Stomach (tissue), 9 donors: ENCODE measurements around the gene ATP5F1A. TPM values are rescaled to one million over a fixed set of nuclear protein-coding genes. Genes with fewer than 3 reads are reported as not detected.

ENCODE experiments used
- DNase-seq, 2 donors: peaks; one replicate each; pipeline versions ENCODE4 v3.0.0 to v3.0.0-alpha.2; 2013 to 2019
- H3K27ac ChIP-seq, 5 donors: fragments of 200-600 bp in 4 of 5; sonication (generic) in 4 of 5; one replicate each; pipeline ENCODE4 v1.5.1; 2013 to 2019; ENCODE audit warnings: mild to moderate bottlenecking in 1 of 5, moderate library complexity in 1 of 5
- H3K27me3 ChIP-seq, 3 donors: fragments of 200-600 bp; sonication (generic); one replicate each; pipeline ENCODE4 v1.5.1; 2017 to 2019; ENCODE audit warnings: mixed run types in 1 of 3
- H3K36me3 ChIP-seq, 4 donors: fragments of 200-600 bp; sonication (generic); 1 replicate in 3 of 4; 2 replicates in 1 of 4; pipeline ENCODE4 v1.5.1; 2016 to 2019
- H3K4me1 ChIP-seq, 4 donors: fragments of 200-600 bp; sonication (generic); one replicate each; pipeline ENCODE4 v1.5.1; 2016 to 2019
- H3K4me3 ChIP-seq, 4 donors: fragments of 200-600 bp; sonication (generic) in 3 of 4; one replicate each; pipeline ENCODE4 v1.5.1; 2016 to 2019; ENCODE audit warnings: mild to moderate bottlenecking in 1 of 4
- H3K9me3 ChIP-seq, 4 donors: fragments of 200-600 bp; sonication (generic); one replicate each; pipeline ENCODE4 v1.5.1; 2016 to 2019
- EP300 ChIP-seq: sonication (generic); formaldehyde crosslinking; IDR thresholded peaks from one replicate; pipeline ENCODE4 v1.6.1; 2017; ENCODE audit warnings: antibody characterized with exemption
- POLR2A ChIP-seq, 4 donors: fragments of 450-650 bp; IDR thresholded peaks; one replicate each; pipeline ENCODE4 v1.6.1; 2016; ENCODE audit warnings: antibody characterized with exemption in 4 of 4, control low read depth in 2 of 4, mild to moderate bottlenecking in 1 of 4, moderate library complexity in 1 of 4
- POLR2AphosphoS5 ChIP-seq, 3 donors: sonication (generic); formaldehyde crosslinking; IDR thresholded peaks; one replicate each; pipeline ENCODE4 v1.6.1; 2016; ENCODE audit warnings: antibody characterized with exemption in 3 of 3
- WGBS, 5 donors: extraction: QIAGEN DNeasy Blood & Tissue Kit in 3 of 5; methylation state at CpG; one replicate each; pipeline versions ENCODE4 v1.1.5 to v1.1.7; 2013 to 2018; 5-methylcytosine and 5-hydroxymethylcytosine counted together
- intact Hi-C: fragments of 100-400 bp; cut with DNase I; formaldehyde crosslinking; loops from one replicate; pipeline ENCODE4 v1.15.1; 2023; ENCODE audit warnings: low total_unique reads
- polyA plus RNA-seq, 3 donors: library from polyadenylated mRNA; stranded (reverse); fragments of 200-250 nt; gene quantifications; one replicate each; pipeline ENCODE4 v1.2.3, GENCODE V29; 2013
- small RNA-seq, 4 donors: library from RNA; depleted of rRNA; stranded (forward); fragments of <200 nt; gene quantifications; one replicate each; pipeline ENCODE3, GENCODE V24; 2016
- total RNA-seq, 5 donors: library from RNA; depleted of rRNA; stranded (reverse); fragments of >200 nt; gene quantifications; one replicate each; pipeline versions ENCODE4 v1.1.0 to v1.2.3, GENCODE V29; 2014 to 2016
- TF ChIP-seq, protein P1 (sequence below), 7 experiments: fragments of 450-650 bp in 4 of 7; fragments of 200-600 bp in 3 of 7; sonication (generic) in 3 of 7; IDR thresholded peaks; one replicate each; pipeline ENCODE4 v1.5.1; 2016 to 2019; ENCODE audit warnings: antibody characterized with exemption in 7 of 7, control low read depth in 2 of 7, mild to moderate bottlenecking in 1 of 7
- donor health status: healthy with polysubstance abuse.
- donor health status: Bipolar disorder and iron deficiency.
- donor health status: healthy.

ATP5F1A gene
- total and polyA plus RNA-seq, 8 donors = 82.9 to 631 (median 389) TPM

GRCh38 chr18:46035696-46036680, 62.1 kb downstream of the ATP5F1A start:
- Histone ChIP-seq H3K27me3 (no peaks in the 10 kb centered on the region), H3K9me3 (no peaks in the 10 kb centered on the region), H3K4me1 (peaks cover 0 to 3% (median 0%) of the 10 kb centered on the region in 4 donors), H3K36me3 (peaks cover 0 to 40% (median 25%) of the 10 kb centered on the region in 4 donors), H3K4me3 (no peak overlapping the region), H3K27ac (no peak overlapping the region)
- intact Hi-C loops = no loop called here
- no peak for TF ChIP-seq POLR2AphosphoS5 (IDR thresholded peaks at IDR 0.05)
- 98 to 100% (median 100%) methylated on average over 2 of the region's 2 CpGs for WGBS, 5 donors
- no peak for DNase-seq

- H3K9me3 ChIP-seq = no peaks in the 10 kb centered on the region
- intact Hi-C loops = no loop called here
- DNase-seq = no peak
- H3K4me1 ChIP-seq = peaks cover 0 to 3% (median 0%) of the 10 kb centered on the region in 4 donors
- WGBS, 5 donors = 43 to 88% (median 74%) methylated on average over 1 of the region's 1 CpG
- H3K36me3 ChIP-seq = peaks cover 0 to 30% (median 21%) of the 10 kb centered on the region in 4 donors
- H3K27ac ChIP-seq = no peak overlapping the region
- TF ChIP-seq, protein P1, sequence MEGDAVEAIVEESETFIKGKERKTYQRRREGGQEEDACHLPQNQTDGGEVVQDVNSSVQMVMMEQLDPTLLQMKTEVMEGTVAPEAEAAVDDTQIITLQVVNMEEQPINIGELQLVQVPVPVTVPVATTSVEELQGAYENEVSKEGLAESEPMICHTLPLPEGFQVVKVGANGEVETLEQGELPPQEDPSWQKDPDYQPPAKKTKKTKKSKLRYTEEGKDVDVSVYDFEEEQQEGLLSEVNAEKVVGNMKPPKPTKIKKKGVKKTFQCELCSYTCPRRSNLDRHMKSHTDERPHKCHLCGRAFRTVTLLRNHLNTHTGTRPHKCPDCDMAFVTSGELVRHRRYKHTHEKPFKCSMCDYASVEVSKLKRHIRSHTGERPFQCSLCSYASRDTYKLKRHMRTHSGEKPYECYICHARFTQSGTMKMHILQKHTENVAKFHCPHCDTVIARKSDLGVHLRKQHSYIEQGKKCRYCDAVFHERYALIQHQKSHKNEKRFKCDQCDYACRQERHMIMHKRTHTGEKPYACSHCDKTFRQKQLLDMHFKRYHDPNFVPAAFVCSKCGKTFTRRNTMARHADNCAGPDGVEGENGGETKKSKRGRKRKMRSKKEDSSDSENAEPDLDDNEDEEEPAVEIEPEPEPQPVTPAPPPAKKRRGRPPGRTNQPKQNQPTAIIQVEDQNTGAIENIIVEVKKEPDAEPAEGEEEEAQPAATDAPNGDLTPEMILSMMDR (IDR thresholded peaks at IDR 0.05) = no peak
- TF ChIP-seq POLR2AphosphoS5 (IDR thresholded peaks at IDR 0.05) (no peak), EP300 (no peak), POLR2A (IDR thresholded peaks at IDR 0.05) (no peak)
- no peak overlapping the region for H3K4me3 ChIP-seq
- H3K27me3 ChIP-seq = no peaks in the 10 kb centered on the region
Observed at GRCh38 chr18:46034230-46034629, 63.9 kb downstream of the ATP5F1A start.

- no peaks in the 10 kb centered on the region for H3K27me3 ChIP-seq
- H3K36me3 ChIP-seq = peaks cover 0 to 14% (median 2%) of the 10 kb centered on the region in 4 donors
- no peak overlapping the region for H3K27ac ChIP-seq
- no peak overlapping the region for H3K4me3 ChIP-seq
- WGBS, 5 donors = 90 to 97% (median 95%) methylated on average over 4 of the region's 4 CpGs
- no peak for DNase-seq
- intact Hi-C loops = no loop called here
- H3K9me3 ChIP-seq = no peaks in the 10 kb centered on the region
- TF ChIP-seq EP300 (no peak), POLR2A (IDR thresholded peaks at IDR 0.05) (no peak), POLR2AphosphoS5 (IDR thresholded peaks at IDR 0.05) (no peak)
- TF ChIP-seq, protein P1 (IDR thresholded peaks at IDR 0.05) = no peak
- peaks cover 3 to 21% (median 14%) of the 10 kb centered on the region in 4 donors for H3K4me1 ChIP-seq
Observed at GRCh38 chr18:46031741-46032140, 66.4 kb downstream of the ATP5F1A start.

Small RNA genes lying within 50 kb of the gene (small RNA-seq; reads per million reads assigned to genes)
- 0 reads per million in 4 donors for gene RNU6-1278P
- 0 reads per million in 4 donors for gene RNY4P37

Other genes with a start within 250 kb of the ATP5F1A start
- 10 to 100 TPM; 16.2 to 52.9 (median 22.6) TPM for gene EPG5, start 131.0 kb downstream of the ATP5F1A start, total RNA-seq
- gene EPG5, start 131.0 kb downstream of the ATP5F1A start, polyA plus RNA-seq = 1 to 10 TPM; 2.0 to 3.3 (median 2.9) TPM
- 1 to 10 TPM; 1.2 to 7.8 (median 2.9) TPM for gene PSTPIP2, start 26.0 kb downstream of the ATP5F1A start, total RNA-seq
- 10 to 100 TPM in 1 of 3 donors, 1 to 10 TPM in 2; 6.6 to 11.0 (median 9.2) TPM for gene PSTPIP2, start 26.0 kb downstream of the ATP5F1A start, polyA plus RNA-seq
- 10 to 100 TPM in 2 of 5 donors, 1 to 10 TPM in 2, not detected in 1; 2.2 to 32.3 (median 16.7) TPM for gene HAUS1, start 6.1 kb upstream of the ATP5F1A start, total RNA-seq
- 10 to 100 TPM; 23.5 to 32.1 (median 28.6) TPM for gene HAUS1, start 6.1 kb upstream of the ATP5F1A start, polyA plus RNA-seq